GM12875 (cell line): ENCODE results near the gene HECW1.

Experiments used
- H3K4me3 ChIP-seq: one replicate; pipeline ENCODE4 v1.5.1; 2011; ENCODE audit warnings: low read depth, low read length, control low read depth
- CTCF ChIP-seq: IDR thresholded peaks from 2 replicates; pipeline ENCODE4 v1.5.1; 2011; ENCODE audit warnings: low read depth, mild to moderate bottlenecking, control low read depth, inconsistent platforms, low read length, moderate library complexity, borderline replicate concordance; ENCODE audit not compliant: insufficient read depth

HECW1 gene

DNA sequence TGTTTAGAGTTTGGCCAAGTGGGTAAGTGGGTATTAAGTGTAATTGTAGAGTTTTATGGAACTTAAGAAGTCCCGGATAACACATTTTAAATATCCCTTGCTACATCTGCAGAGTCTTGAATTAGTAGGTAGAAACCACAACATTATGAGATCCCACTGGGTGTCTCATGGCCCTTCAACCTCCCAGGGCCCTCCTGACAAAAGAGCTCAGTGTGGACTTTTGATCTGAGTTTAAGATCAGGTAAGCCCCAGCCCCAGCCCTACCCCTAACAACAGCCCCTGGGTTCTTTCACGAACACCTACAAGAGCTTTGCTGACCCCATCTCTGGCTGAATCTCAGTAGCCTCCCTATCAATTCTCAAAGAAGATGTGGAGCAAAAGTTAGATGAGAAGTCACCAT is 405.0 kb downstream of the HECW1 start:
- no peak for TF ChIP-seq CTCF

GRCh38 chr7:43520201-43520600 is 407.8 kb downstream of the HECW1 start:
- H3K4me3 ChIP-seq, result no peak overlapping the region
- no peak for TF ChIP-seq CTCF

More for the DNA sequence above, 405.0 kb downstream of the HECW1 start:
- H3K4me3 ChIP-seq, result no peak overlapping the region

DNA sequence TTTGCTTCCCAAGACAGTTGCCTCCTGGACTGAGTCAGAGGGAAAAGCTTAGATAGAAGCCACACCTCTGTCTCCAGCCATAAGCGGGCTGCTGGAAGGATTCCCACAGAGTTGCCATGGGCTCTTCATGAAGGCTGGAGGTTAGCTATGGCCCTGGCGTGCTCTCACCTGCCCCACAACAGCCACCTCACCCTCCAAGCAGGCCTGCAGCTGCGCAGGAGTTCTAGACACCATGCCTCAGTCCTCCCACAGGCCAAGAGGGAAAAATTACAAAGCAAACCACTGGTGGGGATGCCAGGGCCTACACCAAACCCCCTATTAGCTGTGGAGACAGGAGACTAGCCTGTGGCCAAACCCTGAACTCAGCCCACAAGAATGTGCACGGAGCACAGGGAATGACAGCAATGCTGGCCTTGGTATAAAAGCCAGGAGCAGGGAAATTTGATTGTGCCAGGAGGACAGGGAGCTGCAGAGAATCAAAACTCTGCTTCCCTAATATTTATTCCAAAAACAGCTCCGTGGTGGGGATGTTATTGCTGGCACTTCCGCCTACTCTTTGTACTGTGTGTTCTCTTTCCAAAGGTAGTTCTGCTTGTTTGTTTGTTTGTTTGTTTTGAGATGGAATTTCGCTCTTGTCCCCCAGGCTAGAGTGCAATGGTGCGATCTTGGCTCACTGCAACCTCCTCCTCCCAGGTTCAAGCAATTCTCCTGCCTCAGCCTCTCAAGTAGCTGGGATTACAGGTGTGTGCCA is 410.1 kb downstream of the HECW1 start:
- TF ChIP-seq CTCF, result no peak
- no peak overlapping the region for H3K4me3 ChIP-seq

DNA sequence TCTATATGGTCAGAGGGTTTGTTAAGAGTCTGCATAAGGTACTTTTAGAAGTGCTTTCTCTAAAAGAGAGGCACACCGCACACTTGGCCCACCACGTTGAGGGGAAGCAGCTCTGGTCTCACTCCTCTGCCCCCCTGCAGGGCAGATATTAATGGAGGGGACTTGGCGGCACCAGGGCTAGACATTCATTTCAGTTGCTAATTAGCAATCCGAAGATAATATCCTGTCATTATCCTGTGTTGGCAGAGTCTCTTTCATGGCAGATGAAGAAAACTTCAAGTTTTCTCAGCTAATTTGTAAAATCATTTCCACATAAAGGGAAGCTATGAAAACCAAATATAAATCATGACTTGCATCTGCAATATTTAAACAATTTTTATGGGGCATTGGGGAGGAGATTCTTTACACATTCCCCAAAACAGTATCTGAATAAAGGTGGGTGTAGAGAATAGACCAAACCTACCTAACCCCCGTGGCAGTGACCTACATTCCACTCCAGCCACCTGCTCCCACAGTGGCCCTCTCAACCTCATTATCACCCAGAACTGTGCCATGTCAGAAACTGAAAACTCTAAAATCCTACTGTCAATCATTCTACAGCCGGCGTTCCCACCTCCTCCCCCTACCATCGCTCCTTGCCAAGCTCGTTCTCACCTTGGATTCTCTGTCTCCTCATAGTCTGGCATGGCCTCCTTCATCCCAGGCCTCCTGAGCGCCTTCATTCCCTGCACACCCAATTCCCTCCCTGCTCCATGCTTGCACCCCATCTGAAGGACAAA is 416.3 kb downstream of the HECW1 start:
- TF ChIP-seq CTCF, result no peak
- no peak overlapping the region for H3K4me3 ChIP-seq

DNA sequence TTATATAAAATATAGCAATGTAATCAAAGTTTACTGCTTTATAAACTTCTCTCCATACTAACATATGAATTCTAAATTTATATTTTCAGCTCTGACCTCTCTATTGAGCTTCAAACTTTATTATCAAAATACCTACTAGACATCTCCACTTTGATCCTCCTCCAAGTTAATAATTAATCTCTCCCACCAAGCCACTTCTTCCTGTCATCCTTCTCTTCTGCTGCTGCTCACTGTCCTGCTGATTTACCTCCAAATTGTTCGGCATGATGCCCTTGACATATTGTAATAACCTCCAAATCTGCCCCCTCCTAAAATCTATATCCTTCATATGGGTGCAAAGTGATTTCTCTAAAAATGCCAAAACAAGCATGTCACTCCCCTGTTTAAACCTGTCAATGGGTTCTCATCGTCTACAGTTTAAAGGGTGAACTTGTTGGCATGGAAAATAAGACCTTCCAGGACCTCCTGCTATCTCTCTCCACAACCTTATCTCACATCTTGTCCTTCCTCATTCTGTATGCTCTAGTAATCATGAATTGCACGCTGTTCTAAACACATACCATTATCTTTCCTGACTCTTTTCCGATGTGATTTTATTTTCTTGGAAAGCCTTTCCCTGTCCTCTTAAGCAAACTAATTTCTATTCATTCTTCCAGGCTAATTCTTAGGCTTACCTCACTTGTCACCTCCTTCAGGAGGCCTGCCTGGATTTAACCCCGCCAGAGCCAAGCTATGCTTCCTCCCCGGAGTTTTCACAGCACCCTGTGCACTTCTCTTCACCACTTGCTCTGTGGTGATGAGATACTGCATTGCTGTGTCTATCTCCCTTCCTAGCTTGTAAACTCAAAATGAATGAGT is 418.3 kb downstream of the HECW1 start:
- no peak for TF ChIP-seq CTCF
- H3K4me3 ChIP-seq, result no peak overlapping the region

DNA sequence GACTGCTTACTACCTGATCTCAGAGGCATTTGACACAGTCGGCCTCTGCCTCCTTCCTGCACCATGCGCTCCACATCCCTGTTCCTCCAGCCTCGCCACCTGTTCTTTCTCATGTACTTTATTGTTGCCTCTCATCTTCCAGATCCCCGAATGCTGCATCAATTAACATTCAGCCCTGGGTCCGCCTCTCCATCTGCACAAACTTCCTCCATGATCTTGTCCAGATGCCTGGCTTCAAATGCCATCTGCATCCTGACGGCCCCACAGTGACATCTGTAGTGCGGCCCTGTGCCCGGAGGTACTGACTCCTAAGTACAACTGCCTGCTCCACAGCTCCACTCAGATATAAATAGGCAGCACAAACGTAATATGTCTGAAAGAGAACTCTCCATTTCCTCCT is 419.3 kb downstream of the HECW1 start:
- H3K4me3 ChIP-seq, result no peak overlapping the region
- no peak for TF ChIP-seq CTCF
